Adipocyte (in vitro differentiated cells): ENCODE data around the gene CTXND1.
"Not testable (repeated sequence)": the region's sequence is repeated elsewhere in the genome, so short reads cannot be mapped to it uniquely, and the experiment has no call there.

Experiments used
- DNase-seq: peaks from one replicate; pipeline ENCODE4 v3.0.0-alpha.2; 2015; ENCODE audit warnings: low read depth
- H3K27me3 ChIP-seq: replicated peaks from 2 replicates; pipeline ENCODE4 v1.7.0; 2013; ENCODE audit warnings: mild to moderate bottlenecking, low read length, moderate library complexity; ENCODE audit not compliant: control insufficient read depth, insufficient read depth
- H3K36me3 ChIP-seq: 2 replicates; pipeline ENCODE4 v1.7.0; 2013; ENCODE audit warnings: low read length, mild to moderate bottlenecking, moderate library complexity; ENCODE audit not compliant: control insufficient read depth, insufficient read depth, severe bottlenecking
- H3K4me1 ChIP-seq: 2 replicates; pipeline ENCODE4 v1.7.0; 2013; ENCODE audit warnings: mild to moderate bottlenecking, low read length, moderate library complexity; ENCODE audit not compliant: control insufficient read depth, insufficient read depth
- H3K4me3 ChIP-seq: 2 replicates; pipeline ENCODE4 v1.7.0; 2013; ENCODE audit warnings: mild to moderate bottlenecking, low read length, moderate library complexity
- H3K9ac ChIP-seq: 2 replicates; pipeline ENCODE4 v1.7.0; 2013; ENCODE audit warnings: mild to moderate bottlenecking, low read length, moderate library complexity
- H3K9me3 ChIP-seq: 2 replicates; pipeline ENCODE4 v1.7.0; 2013; ENCODE audit warnings: mild to moderate bottlenecking, low read length, moderate library complexity; ENCODE audit not compliant: control insufficient read depth

The CTXND1 gene

GRCh38 chr15:80156176-80156720 is 95.8 kb downstream of the CTXND1 start:
- Histone ChIP-seq H3K9me3 (no peaks in the 10 kb centered on the region), H3K4me3 (no peak overlapping the region), H3K9ac (no peak overlapping the region), H3K27me3 (no peaks in the 10 kb centered on the region), H3K4me1 (peaks cover 50% of the 10 kb centered on the region), H3K36me3 (peaks cover 28% of the 10 kb centered on the region)
- DNase-seq = no peak

GRCh38 chr15:80155378-80156175 is 96.4 kb downstream of the CTXND1 start:
- not testable (repeated sequence) for H3K27me3 ChIP-seq, H3K9ac ChIP-seq, H3K9me3 ChIP-seq, H3K4me3 ChIP-seq, DNase-seq
- Histone ChIP-seq H3K36me3 (peaks cover 23% of the 10 kb centered on the region), H3K4me1 (peaks cover 44% of the 10 kb centered on the region)

GRCh38 chr15:80155001-80155377 is 97.0 kb downstream of the CTXND1 start:
- peaks cover 18% of the 10 kb centered on the region for H3K36me3 ChIP-seq
- H3K9ac ChIP-seq = no peak overlapping the region
- H3K27me3 ChIP-seq = no peaks in the 10 kb centered on the region
- no peak for DNase-seq
- H3K4me1 ChIP-seq = peaks cover 38% of the 10 kb centered on the region
- H3K9me3 ChIP-seq = no peaks in the 10 kb centered on the region
- peak overlapping the region; percentile 9 for H3K4me3 ChIP-seq

- Histone ChIP-seq H3K4me3 (peak overlapping the region; percentile 89), H3K9me3 (no peaks in the 10 kb centered on the region), H3K4me1 (peaks cover 31% of the 10 kb centered on the region), H3K9ac (no peak overlapping the region), H3K27me3 (no peaks in the 10 kb centered on the region), H3K36me3 (peaks cover 12% of the 10 kb centered on the region)
- DNase-seq = no peak
Measured at GRCh38 chr15:80154336-80154735, 97.7 kb downstream of the CTXND1 start.

- no peaks in the 10 kb centered on the region for H3K9me3 ChIP-seq
- DNase-seq = peak; percentile 37
- H3K27me3 ChIP-seq = no peaks in the 10 kb centered on the region
- H3K36me3 ChIP-seq = peaks cover 9% of the 10 kb centered on the region
- peaks cover 31% of the 10 kb centered on the region for H3K4me1 ChIP-seq
- H3K9ac ChIP-seq = peak overlapping the region; percentile 86
- peak overlapping the region; percentile 89 for H3K4me3 ChIP-seq
Measured at GRCh38 chr15:80153900-80154299, 98.1 kb downstream of the CTXND1 start.

- H3K9ac ChIP-seq = peak within 1 kb of the TSS; percentile 86
- no peaks in the 10 kb centered on the region for H3K9me3 ChIP-seq
- peaks cover 4% of the 10 kb centered on the region for H3K36me3 ChIP-seq
- DNase-seq = peak; percentile 83
- H3K27me3 ChIP-seq = no peaks in the 10 kb centered on the region
- peak within 1 kb of the TSS; percentile 89 for H3K4me3 ChIP-seq
- peaks cover 31% of the 10 kb centered on the region for H3K4me1 ChIP-seq
Measured at GRCh38 chr15:80152896-80153876, 98.8 kb downstream of the CTXND1 start, which contains the start of gene FAH. TSS of gene FAH (plus strand) at chr15:80152999. CDS start at chr15:80153055, 56 bp downstream.

- peaks cover 31% of the 10 kb centered on the region for H3K4me1 ChIP-seq
- no peaks in the 10 kb centered on the region for H3K9me3 ChIP-seq
- peak overlapping the region; percentile 89 for H3K4me3 ChIP-seq
- no peaks in the 10 kb centered on the region for H3K36me3 ChIP-seq
- peak overlapping the region; percentile 86 for H3K9ac ChIP-seq
- no peaks in the 10 kb centered on the region for H3K27me3 ChIP-seq
- peak; percentile 97 for DNase-seq
Measured at GRCh38 chr15:80152180-80152895, 99.7 kb downstream of the CTXND1 start.

GRCh38 chr15:80151576-80151975 is 100.4 kb downstream of the CTXND1 start:
- peak overlapping the region; percentile 80 for H3K9ac ChIP-seq
- H3K4me3 ChIP-seq = peak overlapping the region; percentile 81
- H3K9me3 ChIP-seq = no peaks in the 10 kb centered on the region
- peaks cover 31% of the 10 kb centered on the region for H3K4me1 ChIP-seq
- no peaks in the 10 kb centered on the region for H3K27me3 ChIP-seq
- no peaks in the 10 kb centered on the region for H3K36me3 ChIP-seq
- no peak for DNase-seq

DNA sequence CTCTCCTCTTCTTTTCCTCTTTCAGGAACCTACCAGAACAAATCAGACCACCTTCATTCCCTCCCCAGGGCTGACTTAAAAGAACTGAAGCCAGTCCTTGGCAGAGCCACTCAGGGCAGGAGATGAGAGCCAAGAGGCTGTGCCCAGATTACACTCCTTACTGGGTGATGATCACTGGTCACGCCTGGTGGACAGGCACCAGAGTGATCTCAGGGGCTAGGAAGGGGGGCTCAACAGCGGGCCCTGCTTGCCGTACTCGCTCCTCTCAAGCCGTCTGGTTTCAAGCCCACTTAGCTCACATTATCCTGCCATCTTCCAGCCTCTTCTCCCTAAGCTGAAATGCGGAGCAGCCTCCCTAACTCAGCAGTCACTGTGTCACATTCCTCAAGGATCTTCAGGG is 100.9 kb downstream of the CTXND1 start:
- H3K4me1 ChIP-seq = peaks cover 31% of the 10 kb centered on the region
- no peak overlapping the region for H3K9ac ChIP-seq
- H3K9me3 ChIP-seq = no peaks in the 10 kb centered on the region
- H3K36me3 ChIP-seq = no peaks in the 10 kb centered on the region
- H3K27me3 ChIP-seq = no peaks in the 10 kb centered on the region
- DNase-seq = no peak
- no peak overlapping the region for H3K4me3 ChIP-seq
